HG03460 (cell line): ENCODE results near the gene OTC.

Experiments
- ATAC-seq: cut with Tn5 transposase; IDR thresholded peaks from one replicate; pipeline ENCODE4 v1.9.1; 2021; ENCODE audit not compliant: unreplicated experiment

OTC gene

DNA sequence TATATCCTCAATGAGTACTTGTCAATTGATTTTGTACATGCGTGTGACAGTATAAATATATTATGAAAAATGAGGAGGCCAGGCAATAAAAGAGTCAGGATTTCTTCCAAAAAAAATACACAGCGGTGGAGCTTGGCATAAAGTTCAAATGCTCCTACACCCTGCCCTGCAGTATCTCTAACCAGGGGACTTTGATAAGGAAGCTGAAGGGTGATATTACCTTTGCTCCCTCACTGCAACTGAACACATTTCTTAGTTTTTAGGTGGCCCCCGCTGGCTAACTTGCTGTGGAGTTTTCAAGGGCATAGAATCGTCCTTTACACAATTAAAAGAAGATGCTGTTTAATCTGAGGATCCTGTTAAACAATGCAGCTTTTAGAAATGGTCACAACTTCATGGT is at the start of gene OTC:
Gene OTC, plus strand, starts transcription at position 243 of the 400 bp plus-strand sequence. Its CDS starts 93 bp downstream, at position 336.
- ATAC-seq = no peak

- no peak for ATAC-seq
These were observed 48.4 kb upstream of the OTC start for GRCh38 chrX:38304010-38304409.

GRCh38 chrX:38305971-38306370 is 46.4 kb upstream of the OTC start:
- ATAC-seq = no peak

DNA sequence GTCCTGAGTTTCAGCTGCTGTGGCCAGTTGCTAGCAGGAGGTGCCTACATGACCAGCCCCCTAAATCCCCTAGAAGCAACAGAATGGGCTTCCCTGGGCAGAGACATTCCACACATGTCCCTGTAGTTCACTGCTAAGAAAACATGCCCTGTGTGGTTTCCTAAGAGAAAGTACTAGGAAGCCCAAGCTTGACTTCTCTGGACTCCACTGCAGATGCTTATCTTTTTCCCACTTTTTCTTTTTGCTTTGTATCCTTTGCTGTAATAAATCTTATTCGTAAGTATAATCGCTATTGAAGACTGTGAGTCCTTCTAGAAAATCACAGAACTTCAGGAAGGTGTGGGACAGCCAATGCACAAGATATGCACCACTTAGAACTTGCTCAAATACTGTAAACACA is 40.7 kb upstream of the OTC start:
- no peak for ATAC-seq

DNA sequence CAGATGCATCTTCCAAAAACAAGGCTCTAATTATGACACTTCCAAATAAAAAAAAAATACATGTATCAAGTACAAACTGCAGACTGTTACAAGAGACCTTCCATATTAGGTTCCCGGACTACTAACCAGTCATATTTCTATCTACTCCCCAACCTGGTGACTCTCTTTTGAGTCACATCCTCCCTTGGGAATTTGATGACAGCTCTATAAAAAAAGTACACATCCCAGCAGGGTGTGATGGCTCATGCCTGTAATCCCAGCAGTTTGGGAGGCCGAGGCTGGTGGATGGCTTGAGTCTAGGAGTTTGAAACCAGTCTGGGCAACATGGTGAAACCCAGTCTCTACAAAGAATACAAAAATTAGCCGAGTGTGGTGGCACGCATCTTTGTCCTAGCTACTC is 40.0 kb upstream of the OTC start:
- ATAC-seq = no peak

GRCh38 chrX:38313190-38313589 is 39.2 kb upstream of the OTC start:
- no peak for ATAC-seq

- no peak for ATAC-seq
These were observed 37.2 kb upstream of the OTC start for GRCh38 chrX:38315186-38315585.

DNA sequence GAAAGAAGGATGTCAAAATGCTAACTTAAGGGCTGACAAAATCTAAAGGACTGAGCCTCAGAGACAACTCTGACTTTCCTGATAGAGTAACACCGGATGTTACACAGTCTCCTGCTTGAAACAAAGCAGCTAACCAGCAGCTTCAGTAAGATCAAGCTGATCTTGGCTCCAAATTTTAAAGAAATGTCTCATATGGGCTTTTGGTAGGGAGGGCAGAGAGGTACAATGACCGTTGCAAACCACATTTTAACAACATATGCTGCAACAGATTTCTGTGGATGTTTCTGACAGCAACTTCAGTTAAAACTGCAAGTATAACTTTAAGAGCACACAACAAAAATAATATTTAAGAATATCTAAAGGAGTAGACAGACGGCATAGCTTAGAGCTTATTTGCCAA is 34.2 kb upstream of the OTC start:
- ATAC-seq = no peak

DNA sequence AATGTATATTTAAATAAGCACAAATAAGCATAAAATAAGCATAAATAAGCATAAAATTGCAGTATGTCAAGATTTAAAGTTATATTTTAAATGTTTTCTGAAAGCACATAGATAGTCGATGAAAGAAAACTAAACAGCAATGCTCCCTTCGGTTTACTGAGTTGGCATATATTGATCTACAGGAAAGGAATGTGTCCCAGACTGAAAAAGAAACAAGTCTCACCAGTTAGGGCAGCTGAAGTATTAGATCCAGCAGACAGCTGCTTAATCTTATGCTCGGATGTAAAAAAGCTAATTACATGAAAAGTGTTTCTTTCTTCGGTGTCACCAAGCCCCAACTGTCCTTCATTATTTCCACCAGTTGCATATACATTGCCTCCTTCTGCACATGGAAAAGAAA is 33.8 kb upstream of the OTC start:
- ATAC-seq = no peak

- no peak for ATAC-seq
These were observed 31.6 kb upstream of the OTC start for GRCh38 chrX:38320819-38321218.

DNA sequence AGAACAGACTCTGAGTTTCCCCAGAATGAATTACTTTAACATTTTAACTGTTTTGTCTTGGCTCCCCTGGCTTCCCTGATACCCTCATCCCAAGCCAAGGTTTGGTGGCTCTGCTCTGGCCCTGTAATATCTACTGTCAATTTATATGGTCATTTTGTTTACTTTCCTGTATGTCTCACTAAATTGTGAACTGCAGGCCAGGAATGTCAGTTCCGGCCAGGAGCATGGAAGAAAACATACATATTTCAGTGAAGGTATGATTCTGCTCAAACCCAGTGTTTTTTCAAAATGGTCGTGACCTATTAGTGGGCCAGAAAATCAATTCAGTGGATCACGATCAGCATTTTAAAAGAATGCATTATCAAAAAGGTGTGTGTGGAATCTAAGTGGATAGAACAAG is 26.3 kb upstream of the OTC start:
- no peak for ATAC-seq

- ATAC-seq = peak; percentile 95
These were observed 25.2 kb upstream of the OTC start, which contains the start of gene RPGR for GRCh38 chrX:38327007-38327774. RPGR (minus strand) TSS chrX:38327509; CDS start chrX:38327367, 142 bp downstream.

GRCh38 chrX:38327775-38328081 is 24.7 kb upstream of the OTC start:
- ATAC-seq = no peak

- peak; percentile 51 for ATAC-seq
These were observed 19.9 kb upstream of the OTC start for GRCh38 chrX:38332505-38332904.

GRCh38 chrX:38335382-38335781 is 17.0 kb upstream of the OTC start:
- no peak for ATAC-seq

DNA sequence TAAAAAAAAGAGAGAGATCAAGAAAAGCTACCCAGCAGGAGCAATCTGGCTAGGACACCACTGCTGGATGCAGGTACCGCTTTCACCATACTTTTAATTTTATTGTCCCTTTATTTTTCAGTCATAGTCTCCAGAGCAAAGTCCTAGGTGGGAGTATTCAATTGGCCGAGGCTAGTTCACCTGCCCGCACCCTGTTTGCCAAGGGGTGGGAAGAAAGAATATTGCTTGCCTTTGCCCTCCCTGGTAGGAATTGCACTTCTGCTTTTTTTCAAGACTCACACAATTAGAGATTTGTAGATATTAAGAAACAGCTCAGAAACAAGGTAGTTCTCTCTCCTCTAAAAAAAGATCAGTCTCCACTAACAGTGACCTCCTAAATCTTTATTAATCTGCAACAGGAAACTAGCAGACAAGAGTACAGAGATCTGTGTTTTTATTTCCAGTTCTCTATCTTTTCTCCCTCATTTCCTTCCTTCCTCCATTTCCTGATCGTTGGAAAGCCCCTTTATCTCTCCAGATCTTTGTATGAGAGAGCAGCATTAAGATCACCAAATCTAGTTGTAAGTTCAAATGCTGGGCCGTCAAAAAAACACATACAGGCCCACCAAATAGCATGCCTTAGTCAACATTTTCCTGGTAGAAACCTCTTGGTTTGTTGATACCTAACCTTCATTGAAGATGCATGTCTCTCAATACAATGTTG is 15.7 kb upstream of the OTC start:
- no peak for ATAC-seq

GRCh38 chrX:38341442-38341841 is 11.0 kb upstream of the OTC start:
- no peak for ATAC-seq

- ATAC-seq = no peak
These were observed 9.3 kb upstream of the OTC start for GRCh38 chrX:38342853-38343778.

DNA sequence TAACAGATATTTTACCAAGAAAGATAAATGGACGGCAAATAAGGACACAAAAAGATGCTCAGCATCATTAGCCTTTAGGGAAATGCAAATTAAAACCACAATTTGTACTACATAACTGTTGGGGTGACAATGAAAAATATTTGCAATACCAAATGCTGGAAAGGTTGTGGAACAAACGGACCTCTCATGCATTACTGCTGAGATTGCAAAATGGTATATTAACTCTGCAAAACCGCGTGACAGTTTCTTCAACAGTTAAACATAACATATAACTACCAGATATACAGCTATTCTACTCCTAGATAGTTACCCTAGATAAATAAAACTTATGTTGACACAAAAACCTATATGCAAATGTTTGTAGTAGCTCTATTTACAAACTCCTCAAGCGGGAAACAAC is 6.3 kb upstream of the OTC start:
- ATAC-seq = no peak

GRCh38 chrX:38347136-38347535 is 5.3 kb upstream of the OTC start:
- ATAC-seq = no peak

DNA sequence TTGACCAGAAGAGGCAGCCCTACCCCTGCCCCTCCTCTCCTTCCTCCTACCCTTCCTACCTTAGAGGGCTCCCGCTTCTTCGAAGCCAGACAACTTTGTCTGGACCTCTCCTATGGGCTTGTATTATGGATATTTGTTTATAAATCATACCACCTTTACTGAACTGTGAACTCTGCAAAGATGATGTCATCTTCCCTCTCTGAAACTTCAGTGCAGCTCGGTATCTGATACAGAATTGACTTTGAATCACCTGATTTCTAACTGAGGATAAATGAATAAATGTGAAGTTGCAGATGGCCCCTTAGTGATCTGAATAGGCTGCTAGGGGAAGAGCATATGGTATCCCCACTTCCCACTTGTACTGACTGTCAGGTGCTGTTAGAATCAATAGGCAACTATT is 1.1 kb upstream of the OTC start:
- ATAC-seq = no peak

- ATAC-seq = no peak
These were observed 4.0 kb downstream of the OTC start for GRCh38 chrX:38356401-38356800.
